Activated CD8-positive, alpha-beta memory T cell treated with anti-CD3 and anti-CD28 coated beads for 48 hours (primary cell): ENCODE data around the gene TRPC3.

Source experiments
- DNase-seq, 3 experiments: peaks; one replicate each; pipeline ENCODE4 v3.0.0-alpha.2; 2020; ENCODE audit warnings: low read depth in 2 of 3, low spot score in 2 of 3

TRPC3 gene

DNA sequence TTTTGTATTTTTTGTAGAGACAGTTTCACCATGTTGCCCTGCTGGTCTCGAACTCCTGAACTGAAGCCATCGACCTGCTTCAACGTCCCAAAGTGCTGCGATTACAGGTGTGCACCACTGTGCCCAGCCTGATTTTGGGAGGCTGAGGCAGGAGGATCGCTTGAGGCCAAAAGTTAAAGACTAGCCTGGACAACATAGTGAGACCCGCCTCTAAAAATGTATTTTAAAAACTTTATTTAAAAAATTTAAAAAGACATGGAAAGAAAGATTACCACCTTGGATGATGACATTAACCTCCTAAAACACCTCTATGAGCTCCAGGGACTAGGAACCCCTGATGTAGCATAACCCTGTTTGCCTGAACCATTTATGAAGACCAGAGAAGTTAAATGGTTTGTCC is 75.8 kb downstream of the TRPC3 start:
- no peak for DNase-seq

DNA sequence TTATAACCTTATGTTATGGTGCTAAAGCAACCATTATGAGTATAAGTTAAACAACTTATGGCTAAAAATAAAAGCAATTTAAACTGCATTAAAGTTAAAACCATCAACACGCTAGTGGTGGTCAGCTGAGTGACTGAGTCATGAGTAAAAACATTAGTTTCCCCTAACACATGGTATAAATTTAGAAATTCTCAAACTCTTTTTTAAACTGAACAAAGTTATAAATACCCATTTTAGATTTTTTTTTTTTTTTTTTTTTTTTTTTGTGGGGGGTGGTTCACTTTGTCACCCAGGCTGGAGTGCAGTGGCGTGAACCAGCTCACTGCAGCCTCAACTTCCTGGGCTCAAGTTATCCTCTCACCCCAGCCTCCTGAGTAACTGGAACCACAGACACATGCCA is 76.2 kb downstream of the TRPC3 start:
- no peak for DNase-seq

- no peak for DNase-seq
Observed at GRCh38 chr4:121873604-121874003, 78.3 kb downstream of the TRPC3 start.

- peak; percentile 81 to 91 (median 87) for DNase-seq
Observed at GRCh38 chr4:121869841-121870822, 81.7 kb downstream of the TRPC3 start, which contains the start of gene BBS7. TSS of gene BBS7 (minus strand) at chr4:121870474. CDS start at chr4:121870313, 161 bp downstream.

DNA sequence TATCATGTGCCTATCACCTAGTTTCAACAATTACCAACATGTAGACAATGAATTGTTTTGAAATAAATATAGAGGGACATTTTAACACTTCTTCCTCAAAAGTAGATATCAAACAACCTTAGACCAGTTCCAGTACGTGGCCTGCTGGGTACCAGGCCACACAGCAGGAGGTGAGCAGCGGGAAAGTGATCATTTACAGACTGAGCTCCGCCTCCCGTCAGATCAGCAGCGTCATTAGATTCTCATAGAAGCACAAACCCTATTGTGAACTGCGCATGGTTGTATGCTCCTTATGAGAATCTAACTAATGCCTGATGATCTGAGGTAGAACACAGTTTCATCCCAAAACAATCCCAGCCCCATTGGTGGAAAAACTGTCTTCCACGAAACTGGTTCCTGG is 88.1 kb downstream of the TRPC3 start:
- DNase-seq, result no peak

- DNase-seq, result no peak
Observed at GRCh38 chr4:121861426-121861825, 90.4 kb downstream of the TRPC3 start.

GRCh38 chr4:121860121-121860520 is 91.7 kb downstream of the TRPC3 start:
- DNase-seq, result no peak

DNA sequence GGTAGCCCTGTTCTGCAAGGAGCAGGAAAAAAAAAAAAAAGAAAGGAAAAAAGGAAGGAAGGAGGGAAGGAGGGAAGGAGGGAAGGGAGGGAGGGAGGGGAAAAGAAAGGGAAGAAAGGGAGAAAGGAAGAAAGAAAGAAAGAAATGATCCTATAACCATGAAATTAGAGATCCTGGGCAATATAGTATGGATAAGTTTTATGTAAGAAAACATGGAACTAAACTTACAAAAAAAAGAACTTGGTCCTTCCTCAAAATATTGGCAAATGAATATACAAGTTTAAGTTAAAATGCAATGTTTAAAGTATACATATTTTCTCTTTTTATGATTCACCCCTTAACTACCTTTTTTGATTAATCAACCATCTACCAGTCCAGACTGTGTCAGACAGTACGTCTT is 100.5 kb downstream of the TRPC3 start:
- DNase-seq, result no peak

DNA sequence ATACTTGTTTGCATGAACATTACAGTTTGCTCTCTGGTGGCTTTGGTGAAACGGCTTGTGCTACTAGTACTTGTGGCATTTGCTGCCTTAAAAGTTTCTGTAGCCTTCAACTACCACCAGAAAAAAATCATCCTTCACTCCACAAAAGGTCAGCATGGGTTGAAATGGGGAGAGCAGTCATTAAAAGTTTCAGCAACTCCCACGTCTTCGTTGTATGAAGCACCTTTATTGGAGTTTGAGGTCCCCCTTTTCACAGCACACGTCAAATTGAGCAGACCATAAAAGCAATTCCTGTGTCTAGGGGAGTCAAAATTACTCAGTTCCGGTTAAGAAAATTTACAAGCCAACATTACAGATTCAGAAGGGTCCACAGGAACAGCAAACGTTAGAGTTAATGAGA is 105.2 kb downstream of the TRPC3 start:
- DNase-seq, result no peak

- no peak for DNase-seq
Observed at GRCh38 chr4:121842862-121843261, 109.0 kb downstream of the TRPC3 start.

DNA sequence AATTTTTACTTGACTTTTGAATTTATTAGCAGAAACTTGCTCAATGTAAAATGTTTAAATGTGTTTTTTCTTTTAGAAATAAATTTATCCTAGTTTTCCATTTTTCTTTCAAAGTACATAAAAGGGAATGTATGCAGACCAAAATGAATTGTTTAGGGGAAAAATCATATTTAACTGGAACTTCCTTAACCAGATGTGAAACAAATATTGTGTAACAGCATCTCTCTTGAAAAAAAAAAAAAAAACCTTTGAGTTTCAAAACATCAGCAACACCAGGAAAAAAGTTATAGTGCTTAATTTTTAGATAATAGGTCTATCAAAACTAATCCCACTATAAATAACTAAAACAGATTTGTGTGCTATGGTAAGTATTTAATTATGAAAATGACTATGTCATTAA is 113.7 kb downstream of the TRPC3 start:
- no peak for DNase-seq

DNA sequence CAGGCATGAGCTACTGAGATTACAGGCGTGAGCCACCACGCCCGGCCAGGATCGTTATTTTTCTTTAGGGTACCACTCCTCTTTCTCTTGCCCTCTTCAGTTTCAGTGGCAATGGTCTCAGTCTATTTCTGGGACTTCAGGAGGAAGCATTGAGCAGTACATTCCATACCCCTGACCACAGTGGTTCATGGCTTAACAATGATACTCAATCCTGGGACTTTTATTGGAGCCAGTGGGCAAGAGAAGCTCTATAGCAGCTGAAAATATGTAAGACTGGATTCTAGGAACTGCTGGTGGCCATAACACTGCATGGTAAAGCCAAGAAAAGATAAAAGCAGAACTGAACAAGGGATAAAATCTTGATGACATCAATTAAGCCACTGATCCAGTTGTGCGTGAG is 122.3 kb downstream of the TRPC3 start:
- no peak for DNase-seq
